Cardiac fibroblast (primary cell): ENCODE results near the gene ACTR8.

ENCODE experiments used
- DNase-seq, 2 donors: peaks; one replicate each; pipeline versions ENCODE4 v3.0.0 to v3.0.0-alpha.2; 2010; ENCODE audit warnings: low read depth in 2 of 2
- H3K4me3 ChIP-seq, 2 donors: replicated peaks in 1 of 2; 1 replicate in 1 of 2; 2 replicates in 1 of 2; pipeline ENCODE4 v1.5.1; 2011; ENCODE audit warnings: low read depth in 2 of 2, low read length in 2 of 2, mild to moderate bottlenecking in 2 of 2, moderate library complexity in 1 of 2
- TF ChIP-seq, protein P1 (sequence below): IDR thresholded peaks from one replicate; pipeline ENCODE4 v1.5.1; 2011; ENCODE audit warnings: low read depth, mild to moderate bottlenecking, low read length, inconsistent platforms

The ACTR8 gene

DNA sequence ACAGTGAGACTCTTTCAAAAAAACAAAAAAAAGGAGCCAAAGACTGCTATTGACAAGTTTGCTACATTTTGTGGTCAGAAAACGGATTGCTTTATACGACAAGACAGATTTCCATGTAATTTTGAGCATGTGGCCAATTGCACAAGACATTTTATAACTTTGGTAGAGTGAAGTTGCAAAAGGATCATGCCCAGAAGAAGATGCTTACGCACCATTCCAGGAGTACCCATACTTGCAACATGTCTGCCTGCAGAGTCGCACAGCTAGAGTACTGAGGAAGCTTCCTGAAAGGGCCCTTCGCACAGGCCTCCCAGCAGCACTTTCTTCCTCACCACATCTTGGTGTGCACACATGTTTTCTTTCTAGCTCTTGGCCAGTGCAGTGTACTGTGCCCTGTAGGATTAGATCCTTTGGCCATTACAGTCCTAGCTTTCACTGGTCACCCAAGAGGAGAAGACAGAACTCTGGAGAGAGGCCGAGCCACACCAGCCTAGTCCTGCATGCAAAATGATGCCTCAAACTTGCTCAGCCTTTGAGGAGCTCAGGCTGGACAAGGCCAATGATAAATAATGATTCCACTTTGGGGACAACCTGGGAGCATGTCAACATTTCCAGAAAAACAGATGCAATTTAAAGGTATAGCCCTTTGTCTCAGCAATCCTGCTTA, 47.4 kb downstream of the ACTR8 start:
- no peak overlapping the region for H3K4me3 ChIP-seq
- no peak for DNase-seq
- TF ChIP-seq, protein P1, sequence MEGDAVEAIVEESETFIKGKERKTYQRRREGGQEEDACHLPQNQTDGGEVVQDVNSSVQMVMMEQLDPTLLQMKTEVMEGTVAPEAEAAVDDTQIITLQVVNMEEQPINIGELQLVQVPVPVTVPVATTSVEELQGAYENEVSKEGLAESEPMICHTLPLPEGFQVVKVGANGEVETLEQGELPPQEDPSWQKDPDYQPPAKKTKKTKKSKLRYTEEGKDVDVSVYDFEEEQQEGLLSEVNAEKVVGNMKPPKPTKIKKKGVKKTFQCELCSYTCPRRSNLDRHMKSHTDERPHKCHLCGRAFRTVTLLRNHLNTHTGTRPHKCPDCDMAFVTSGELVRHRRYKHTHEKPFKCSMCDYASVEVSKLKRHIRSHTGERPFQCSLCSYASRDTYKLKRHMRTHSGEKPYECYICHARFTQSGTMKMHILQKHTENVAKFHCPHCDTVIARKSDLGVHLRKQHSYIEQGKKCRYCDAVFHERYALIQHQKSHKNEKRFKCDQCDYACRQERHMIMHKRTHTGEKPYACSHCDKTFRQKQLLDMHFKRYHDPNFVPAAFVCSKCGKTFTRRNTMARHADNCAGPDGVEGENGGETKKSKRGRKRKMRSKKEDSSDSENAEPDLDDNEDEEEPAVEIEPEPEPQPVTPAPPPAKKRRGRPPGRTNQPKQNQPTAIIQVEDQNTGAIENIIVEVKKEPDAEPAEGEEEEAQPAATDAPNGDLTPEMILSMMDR = no peak

DNA sequence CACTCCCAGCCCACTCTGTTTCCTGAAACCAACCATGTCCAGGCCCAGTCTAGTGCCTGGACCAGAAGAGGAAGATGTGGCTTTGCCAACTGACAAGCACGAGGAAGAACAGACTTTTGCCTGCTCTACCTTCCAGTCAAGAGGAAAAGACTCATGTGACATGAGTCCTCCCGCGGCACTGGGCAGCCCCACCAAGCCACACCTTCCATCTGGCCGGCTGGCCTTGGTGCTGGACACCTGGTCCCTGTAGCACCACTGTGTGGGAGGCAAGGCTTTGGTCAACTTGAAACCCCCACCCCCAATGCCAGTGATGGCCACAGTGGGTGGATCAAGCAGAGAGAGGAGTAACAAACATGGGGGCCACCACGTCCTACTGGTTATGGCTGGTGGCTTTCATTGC, 48.3 kb downstream of the ACTR8 start:
- TF ChIP-seq, protein P1 = no peak
- no peak overlapping the region for H3K4me3 ChIP-seq
- no peak for DNase-seq

DNA sequence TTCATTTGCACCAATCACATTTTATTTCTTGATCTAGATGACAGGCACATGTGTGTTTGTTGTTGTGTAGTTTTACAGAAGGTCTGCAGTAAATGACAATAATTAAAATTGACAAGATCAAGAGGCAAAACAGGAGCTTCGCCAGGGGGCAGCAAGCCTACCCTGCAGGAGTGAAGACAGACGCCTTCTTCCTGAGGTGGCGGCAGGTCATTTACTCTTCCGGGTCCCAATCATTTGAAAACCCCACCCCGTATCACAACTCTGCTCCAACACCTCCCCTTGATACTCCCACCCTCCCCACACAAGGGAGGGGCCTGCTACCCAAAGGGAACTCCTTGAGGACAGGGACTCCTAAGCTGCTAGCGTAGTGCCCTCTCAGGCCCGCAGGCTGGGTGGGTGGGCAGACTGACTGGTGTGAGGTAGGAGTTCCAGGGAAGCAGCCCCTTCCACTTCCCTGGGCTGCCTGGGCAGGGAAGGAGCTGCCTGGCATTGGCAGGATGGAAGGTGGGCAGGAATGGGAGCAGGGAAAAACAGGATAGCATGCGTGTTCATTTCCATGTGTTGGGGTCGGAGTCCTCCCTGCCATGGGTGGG, 48.8 kb downstream of the ACTR8 start:
- no peak for DNase-seq
- H3K4me3 ChIP-seq = no peak overlapping the region
- TF ChIP-seq, protein P1 = no peak

DNA sequence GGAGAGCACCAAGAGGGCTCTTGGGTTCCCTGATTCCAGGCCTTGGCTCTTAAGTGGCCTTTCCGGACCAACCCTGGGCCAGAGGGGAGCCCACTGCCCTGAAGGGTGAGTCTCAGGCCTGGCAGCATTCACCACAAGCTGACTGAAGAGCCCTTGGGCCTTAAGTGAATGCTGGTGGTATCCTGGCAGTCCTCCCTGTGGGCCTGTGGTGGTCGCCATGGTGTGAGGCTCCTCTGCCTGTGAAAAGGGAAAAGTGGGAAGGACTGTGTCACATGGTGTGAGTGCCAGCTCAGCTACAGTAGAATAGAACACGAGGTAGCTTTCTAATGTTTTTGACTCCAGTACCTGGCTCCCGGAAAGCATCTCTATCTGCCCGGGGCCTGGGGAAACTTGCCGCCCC, 51.0 kb downstream of the ACTR8 start:
- no peak overlapping the region for H3K4me3 ChIP-seq
- TF ChIP-seq, protein P1 = no peak
- DNase-seq = no peak

DNA sequence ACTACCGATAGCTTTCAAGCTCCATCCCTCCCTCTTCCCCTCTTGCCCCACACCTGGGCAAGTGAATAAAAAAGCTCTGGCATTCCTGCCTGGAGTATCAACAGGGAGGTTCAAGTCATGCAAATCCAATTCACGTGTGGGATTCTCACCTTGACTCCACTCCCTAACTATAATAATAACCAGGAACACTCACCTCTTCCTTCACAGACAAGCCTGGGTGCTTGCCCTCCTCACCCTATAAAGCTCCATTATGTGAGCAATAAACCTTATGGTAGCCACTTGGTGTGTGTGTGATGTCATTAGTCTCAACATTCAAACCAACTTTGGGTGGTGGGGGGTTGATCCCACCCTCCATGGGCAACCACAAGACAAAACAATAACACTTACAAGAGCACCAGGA, 52.3 kb downstream of the ACTR8 start:
- TF ChIP-seq, protein P1 = no peak
- DNase-seq = no peak
- H3K4me3 ChIP-seq = no peak overlapping the region

DNA sequence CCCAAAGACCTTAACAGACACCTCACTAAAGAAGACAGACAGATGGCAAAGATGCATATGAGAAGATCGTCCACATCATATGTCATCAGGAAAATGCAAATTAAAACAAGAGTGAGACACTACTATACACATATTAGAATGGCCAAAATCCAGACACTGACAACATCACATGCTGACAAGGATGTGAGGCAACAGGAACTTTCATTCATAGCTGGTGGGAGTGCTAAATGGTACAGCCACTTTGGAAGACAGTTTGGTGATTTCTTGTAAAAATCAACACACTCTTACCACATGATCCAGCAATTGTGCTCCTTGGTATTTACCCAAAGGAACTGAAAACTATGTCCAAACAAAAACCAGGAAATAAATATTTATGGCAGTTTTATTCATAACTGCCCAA, 53.4 kb downstream of the ACTR8 start:
- no peak overlapping the region for H3K4me3 ChIP-seq
- TF ChIP-seq, protein P1 = no peak
- no peak for DNase-seq
